Neural cell (in vitro differentiated cells): ENCODE measurements around the gene MID1.

Experiments used
- EP300 ChIP-seq: fragments of 450-650 bp; conservative IDR thresholded peaks from 2 replicates; pipeline ENCODE4 v1.6.1; 2014; ENCODE audit warnings: antibody characterized with exemption, mild to moderate bottlenecking, moderate library complexity; ENCODE audit not compliant: poor library complexity, severe bottlenecking
- EZH2 ChIP-seq: fragments of 200-600, 300-800 bp; shearing (Covaris generic), sonication (generic); IDR thresholded peaks from 2 replicates; pipeline ENCODE4 v1.6.1; 2014; ENCODE audit warnings: antibody characterized with exemption, low read length, borderline replicate concordance, mild to moderate bottlenecking; ENCODE audit not compliant: insufficient read depth, poor library complexity, severe bottlenecking
- POLR2AphosphoS5 ChIP-seq: IDR thresholded peaks from 2 replicates; pipeline ENCODE4 v1.6.1; 2012
- RAD21 ChIP-seq: fragments of 450-650 bp; conservative IDR thresholded peaks from 2 replicates; pipeline ENCODE4 v1.6.1; 2014; ENCODE audit warnings: antibody characterized with exemption, mild to moderate bottlenecking, moderate library complexity
- SMC3 ChIP-seq: fragments of 450-650 bp; conservative IDR thresholded peaks from 2 replicates; pipeline ENCODE4 v1.6.1; 2014; ENCODE audit warnings: antibody characterized with exemption, mild to moderate bottlenecking, moderate library complexity; ENCODE audit not compliant: poor library complexity
- TAF1 ChIP-seq: IDR thresholded peaks from 2 replicates; pipeline ENCODE4 v1.6.1; 2012; ENCODE audit warnings: low read depth
- TF ChIP-seq, protein P1 (sequence below): fragments of 450-650 bp; IDR thresholded peaks from 2 replicates; pipeline ENCODE4 v1.5.1; 2014; ENCODE audit warnings: antibody characterized with exemption, mild to moderate bottlenecking, moderate library complexity; ENCODE audit not compliant: poor library complexity, severe bottlenecking
- TF ChIP-seq, protein P2 (sequence below): IDR thresholded peaks from 2 replicates; pipeline ENCODE4 v1.6.1; 2012; ENCODE audit warnings: borderline replicate concordance

DNA sequence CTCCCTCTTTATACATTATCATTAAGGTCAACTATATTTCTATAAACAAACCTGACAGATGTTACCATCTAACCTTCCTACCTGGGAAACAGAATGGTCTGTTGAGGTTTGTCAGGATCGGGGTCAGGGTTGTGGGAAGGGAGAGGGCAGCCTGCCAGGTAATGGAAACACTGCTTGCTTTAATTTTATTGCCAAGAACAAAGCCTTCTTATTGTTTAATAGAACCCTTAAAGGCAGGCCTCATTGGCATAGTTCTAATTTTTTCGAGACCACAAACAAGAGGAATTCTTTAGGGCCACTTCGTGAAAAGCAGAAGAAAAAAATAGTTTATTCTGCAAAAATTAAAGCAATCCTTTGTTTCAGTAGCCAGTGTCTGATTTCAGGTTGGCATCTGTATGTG lies 113.2 kb downstream of the MID1 start:
- TF ChIP-seq POLR2AphosphoS5 (no peak), EP300 (no peak), RAD21 (no peak), TAF1 (no peak), EZH2 (no peak), SMC3 (no peak)
- TF ChIP-seq, protein P1, sequence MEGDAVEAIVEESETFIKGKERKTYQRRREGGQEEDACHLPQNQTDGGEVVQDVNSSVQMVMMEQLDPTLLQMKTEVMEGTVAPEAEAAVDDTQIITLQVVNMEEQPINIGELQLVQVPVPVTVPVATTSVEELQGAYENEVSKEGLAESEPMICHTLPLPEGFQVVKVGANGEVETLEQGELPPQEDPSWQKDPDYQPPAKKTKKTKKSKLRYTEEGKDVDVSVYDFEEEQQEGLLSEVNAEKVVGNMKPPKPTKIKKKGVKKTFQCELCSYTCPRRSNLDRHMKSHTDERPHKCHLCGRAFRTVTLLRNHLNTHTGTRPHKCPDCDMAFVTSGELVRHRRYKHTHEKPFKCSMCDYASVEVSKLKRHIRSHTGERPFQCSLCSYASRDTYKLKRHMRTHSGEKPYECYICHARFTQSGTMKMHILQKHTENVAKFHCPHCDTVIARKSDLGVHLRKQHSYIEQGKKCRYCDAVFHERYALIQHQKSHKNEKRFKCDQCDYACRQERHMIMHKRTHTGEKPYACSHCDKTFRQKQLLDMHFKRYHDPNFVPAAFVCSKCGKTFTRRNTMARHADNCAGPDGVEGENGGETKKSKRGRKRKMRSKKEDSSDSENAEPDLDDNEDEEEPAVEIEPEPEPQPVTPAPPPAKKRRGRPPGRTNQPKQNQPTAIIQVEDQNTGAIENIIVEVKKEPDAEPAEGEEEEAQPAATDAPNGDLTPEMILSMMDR = no peak
- TF ChIP-seq, protein P2, sequence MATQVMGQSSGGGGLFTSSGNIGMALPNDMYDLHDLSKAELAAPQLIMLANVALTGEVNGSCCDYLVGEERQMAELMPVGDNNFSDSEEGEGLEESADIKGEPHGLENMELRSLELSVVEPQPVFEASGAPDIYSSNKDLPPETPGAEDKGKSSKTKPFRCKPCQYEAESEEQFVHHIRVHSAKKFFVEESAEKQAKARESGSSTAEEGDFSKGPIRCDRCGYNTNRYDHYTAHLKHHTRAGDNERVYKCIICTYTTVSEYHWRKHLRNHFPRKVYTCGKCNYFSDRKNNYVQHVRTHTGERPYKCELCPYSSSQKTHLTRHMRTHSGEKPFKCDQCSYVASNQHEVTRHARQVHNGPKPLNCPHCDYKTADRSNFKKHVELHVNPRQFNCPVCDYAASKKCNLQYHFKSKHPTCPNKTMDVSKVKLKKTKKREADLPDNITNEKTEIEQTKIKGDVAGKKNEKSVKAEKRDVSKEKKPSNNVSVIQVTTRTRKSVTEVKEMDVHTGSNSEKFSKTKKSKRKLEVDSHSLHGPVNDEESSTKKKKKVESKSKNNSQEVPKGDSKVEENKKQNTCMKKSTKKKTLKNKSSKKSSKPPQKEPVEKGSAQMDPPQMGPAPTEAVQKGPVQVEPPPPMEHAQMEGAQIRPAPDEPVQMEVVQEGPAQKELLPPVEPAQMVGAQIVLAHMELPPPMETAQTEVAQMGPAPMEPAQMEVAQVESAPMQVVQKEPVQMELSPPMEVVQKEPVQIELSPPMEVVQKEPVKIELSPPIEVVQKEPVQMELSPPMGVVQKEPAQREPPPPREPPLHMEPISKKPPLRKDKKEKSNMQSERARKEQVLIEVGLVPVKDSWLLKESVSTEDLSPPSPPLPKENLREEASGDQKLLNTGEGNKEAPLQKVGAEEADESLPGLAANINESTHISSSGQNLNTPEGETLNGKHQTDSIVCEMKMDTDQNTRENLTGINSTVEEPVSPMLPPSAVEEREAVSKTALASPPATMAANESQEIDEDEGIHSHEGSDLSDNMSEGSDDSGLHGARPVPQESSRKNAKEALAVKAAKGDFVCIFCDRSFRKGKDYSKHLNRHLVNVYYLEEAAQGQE = no peak
